ENCODE results near the gene ADCY3.

DNA sequence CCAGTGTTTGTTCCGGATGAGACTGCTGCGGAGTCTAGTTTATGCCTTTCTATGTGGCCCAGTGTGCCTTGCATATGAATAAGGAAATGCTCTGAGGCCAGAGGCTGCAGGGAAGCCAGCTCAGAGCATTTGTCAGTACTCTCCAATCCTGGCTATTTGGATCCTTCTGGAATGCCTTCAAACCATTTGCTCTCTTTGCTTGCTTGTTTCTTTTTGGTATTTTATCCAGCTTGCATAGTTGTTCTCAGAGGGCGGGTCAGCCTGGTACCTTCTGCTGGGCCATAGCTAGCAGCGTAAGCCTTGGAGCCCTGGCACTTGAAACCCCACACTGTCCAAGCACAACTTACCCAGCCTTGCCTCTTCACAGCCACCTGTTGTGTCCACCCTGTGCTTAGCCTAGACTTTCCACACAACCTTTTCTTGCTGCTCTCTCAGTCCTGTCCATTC, 106.3 kb downstream of the ADCY3 start:
- TF ChIP-seq, protein P1, sequence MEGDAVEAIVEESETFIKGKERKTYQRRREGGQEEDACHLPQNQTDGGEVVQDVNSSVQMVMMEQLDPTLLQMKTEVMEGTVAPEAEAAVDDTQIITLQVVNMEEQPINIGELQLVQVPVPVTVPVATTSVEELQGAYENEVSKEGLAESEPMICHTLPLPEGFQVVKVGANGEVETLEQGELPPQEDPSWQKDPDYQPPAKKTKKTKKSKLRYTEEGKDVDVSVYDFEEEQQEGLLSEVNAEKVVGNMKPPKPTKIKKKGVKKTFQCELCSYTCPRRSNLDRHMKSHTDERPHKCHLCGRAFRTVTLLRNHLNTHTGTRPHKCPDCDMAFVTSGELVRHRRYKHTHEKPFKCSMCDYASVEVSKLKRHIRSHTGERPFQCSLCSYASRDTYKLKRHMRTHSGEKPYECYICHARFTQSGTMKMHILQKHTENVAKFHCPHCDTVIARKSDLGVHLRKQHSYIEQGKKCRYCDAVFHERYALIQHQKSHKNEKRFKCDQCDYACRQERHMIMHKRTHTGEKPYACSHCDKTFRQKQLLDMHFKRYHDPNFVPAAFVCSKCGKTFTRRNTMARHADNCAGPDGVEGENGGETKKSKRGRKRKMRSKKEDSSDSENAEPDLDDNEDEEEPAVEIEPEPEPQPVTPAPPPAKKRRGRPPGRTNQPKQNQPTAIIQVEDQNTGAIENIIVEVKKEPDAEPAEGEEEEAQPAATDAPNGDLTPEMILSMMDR (IDR thresholded peaks at IDR 0.05), result no peak
- no peak for TF ChIP-seq POLR2A (IDR thresholded peaks at IDR 0.05)
